GM12865 (cell line): ENCODE results near the gene CYP27A1.

Experiments used
- DNase-seq: peaks from one replicate; pipeline ENCODE4 v3.0.0; 2010; ENCODE audit warnings: low read depth
- H3K4me3 ChIP-seq: 2 replicates; pipeline ENCODE4 v1.5.1; 2011; ENCODE audit warnings: mild to moderate bottlenecking, low read depth, low read length, control low read depth
- TF ChIP-seq, protein P1 (sequence below): IDR thresholded peaks from 2 replicates; pipeline ENCODE4 v1.5.1; 2011; ENCODE audit warnings: low read length, control low read depth, low read depth, inconsistent platforms; ENCODE audit not compliant: insufficient read depth; ENCODE audit errors: missing control alignments

CYP27A1 gene

GRCh38 chr2:218807626-218808025, 25.7 kb downstream of the CYP27A1 start:
- no peak overlapping the region for H3K4me3 ChIP-seq
- TF ChIP-seq, protein P1, sequence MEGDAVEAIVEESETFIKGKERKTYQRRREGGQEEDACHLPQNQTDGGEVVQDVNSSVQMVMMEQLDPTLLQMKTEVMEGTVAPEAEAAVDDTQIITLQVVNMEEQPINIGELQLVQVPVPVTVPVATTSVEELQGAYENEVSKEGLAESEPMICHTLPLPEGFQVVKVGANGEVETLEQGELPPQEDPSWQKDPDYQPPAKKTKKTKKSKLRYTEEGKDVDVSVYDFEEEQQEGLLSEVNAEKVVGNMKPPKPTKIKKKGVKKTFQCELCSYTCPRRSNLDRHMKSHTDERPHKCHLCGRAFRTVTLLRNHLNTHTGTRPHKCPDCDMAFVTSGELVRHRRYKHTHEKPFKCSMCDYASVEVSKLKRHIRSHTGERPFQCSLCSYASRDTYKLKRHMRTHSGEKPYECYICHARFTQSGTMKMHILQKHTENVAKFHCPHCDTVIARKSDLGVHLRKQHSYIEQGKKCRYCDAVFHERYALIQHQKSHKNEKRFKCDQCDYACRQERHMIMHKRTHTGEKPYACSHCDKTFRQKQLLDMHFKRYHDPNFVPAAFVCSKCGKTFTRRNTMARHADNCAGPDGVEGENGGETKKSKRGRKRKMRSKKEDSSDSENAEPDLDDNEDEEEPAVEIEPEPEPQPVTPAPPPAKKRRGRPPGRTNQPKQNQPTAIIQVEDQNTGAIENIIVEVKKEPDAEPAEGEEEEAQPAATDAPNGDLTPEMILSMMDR: no peak
- no peak for DNase-seq

DNA sequence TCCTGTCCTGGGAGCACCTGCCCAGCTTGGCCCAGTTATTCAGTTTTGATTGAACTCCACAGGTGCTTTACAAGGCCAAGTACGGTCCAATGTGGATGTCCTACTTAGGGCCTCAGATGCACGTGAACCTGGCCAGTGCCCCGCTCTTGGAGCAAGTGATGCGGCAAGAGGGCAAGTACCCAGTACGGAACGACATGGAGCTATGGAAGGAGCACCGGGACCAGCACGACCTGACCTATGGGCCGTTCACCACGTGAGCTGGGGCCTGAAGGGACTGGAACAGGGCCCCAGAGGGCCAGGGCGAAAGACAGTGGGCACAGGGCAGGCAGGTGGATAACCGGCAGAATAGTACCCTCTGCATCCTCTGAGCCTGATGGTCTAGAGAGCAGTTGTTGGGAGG, 27.6 kb downstream of the CYP27A1 start:
- H3K4me3 ChIP-seq: no peak overlapping the region
- no peak for DNase-seq
- TF ChIP-seq, protein P1: no peak

DNA sequence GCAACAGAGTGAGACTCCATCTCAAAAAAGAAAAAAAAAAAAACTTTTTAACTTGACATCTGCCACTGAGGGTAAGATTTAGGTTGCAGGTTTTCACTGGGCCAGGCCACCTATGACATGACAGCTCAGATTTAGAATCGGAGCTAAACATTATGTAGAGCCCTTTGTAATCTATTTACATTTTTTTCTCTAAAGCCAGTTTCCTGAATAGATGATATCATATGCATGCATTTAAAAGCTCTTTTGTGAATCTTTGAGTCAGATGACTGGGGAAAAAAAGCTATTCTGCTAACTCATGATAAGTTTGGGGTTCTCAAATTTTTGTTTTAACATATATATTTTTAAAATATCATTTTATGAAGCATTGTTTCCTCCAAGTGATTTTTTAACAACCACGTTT, 28.3 kb downstream of the CYP27A1 start:
- H3K4me3 ChIP-seq: no peak overlapping the region
- TF ChIP-seq, protein P1: no peak
- no peak for DNase-seq

DNA sequence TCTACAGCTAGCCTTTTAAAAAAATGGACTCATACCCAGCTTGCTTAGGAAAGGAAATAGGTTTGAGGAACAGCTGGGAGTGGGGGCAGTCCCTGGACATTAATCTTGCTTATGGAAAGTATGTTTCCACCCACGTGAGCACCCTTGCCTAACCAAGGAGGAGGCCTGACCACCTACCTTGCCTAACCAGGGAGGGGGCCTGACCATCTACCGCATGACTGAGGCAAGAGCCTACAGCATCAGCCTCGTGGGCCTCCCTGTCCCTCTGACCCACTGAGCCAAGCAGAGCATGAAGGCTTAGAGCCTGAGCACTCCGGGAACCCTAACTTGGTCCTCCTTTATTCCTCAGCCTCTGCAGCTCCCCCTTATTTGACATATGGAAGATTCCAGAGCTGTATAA, 29.4 kb downstream of the CYP27A1 start:
- TF ChIP-seq, protein P1: no peak
- H3K4me3 ChIP-seq: no peak overlapping the region

DNA sequence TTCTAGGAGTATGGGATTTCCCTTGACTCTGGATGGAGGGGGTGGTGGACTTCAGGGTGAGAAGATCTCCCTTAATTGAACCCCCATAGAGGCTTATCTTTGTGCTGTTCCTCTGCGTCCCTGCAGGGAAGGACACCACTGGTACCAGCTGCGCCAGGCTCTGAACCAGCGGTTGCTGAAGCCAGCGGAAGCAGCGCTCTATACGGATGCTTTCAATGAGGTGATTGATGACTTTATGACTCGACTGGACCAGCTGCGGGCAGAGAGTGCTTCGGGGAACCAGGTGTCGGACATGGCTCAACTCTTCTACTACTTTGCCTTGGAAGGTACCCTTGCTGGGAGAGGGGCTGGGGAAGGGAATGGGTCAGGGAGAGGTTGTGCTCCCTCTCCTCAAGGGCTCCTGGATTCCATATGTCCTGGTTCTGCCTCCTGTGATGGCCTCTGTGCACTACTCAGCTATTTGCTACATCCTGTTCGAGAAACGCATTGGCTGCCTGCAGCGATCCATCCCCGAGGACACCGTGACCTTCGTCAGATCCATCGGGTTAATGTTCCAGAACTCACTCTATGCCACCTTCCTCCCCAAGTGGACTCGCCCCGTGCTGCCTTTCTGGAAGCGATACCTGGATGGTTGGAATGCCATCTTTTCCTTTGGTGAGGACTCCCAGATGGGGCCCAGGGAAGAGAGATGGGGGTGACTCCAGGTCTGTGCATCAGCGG, 30.3 kb downstream of the CYP27A1 start:
- TF ChIP-seq, protein P1: no peak
- DNase-seq: no peak
- no peak overlapping the region for H3K4me3 ChIP-seq

More for the DNA sequence above, 29.4 kb downstream of the CYP27A1 start:
- no peak for DNase-seq

DNA sequence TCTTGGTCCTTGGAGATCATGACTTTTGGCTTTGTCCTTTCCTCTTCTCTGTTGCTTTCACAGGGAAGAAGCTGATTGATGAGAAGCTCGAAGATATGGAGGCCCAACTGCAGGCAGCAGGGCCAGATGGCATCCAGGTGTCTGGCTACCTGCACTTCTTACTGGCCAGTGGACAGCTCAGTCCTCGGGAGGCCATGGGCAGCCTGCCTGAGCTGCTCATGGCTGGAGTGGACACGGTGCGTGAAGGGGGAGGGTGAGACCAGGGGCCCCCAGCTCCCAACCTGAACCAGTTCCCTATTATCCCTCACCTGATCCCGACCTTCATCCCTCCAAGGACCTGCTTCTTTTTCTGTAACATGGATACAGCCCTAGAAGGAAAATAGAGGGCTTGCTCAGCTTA, 30.9 kb downstream of the CYP27A1 start:
- no peak for DNase-seq
- H3K4me3 ChIP-seq: no peak overlapping the region
- TF ChIP-seq, protein P1: no peak
